Left lung (tissue), 10 donors: ENCODE results near the gene UBE3D. TPM values are rescaled to one million over a fixed set of nuclear protein-coding genes. Genes with fewer than 3 reads are reported as not detected.

ENCODE experiments used
- ATAC-seq: fragments of 200-7000 bp; cut with Tn5 transposase; one replicate; pipeline ENCODE4 v1.9.1; 2020; ENCODE audit warnings: moderate library complexity
- DNase-seq, 4 donors: peaks; one replicate each; pipeline ENCODE4 v3.0.0-alpha.2; 2013 to 2020
- H3K27ac ChIP-seq, 2 donors: fragments of 200-600 bp; sonication (generic) in 1 of 2; one replicate each; pipeline versions ENCODE4 v1.5.0 to v1.8.0; 2020 to 2021
- H3K27me3 ChIP-seq, 2 donors: fragments of 200-600 bp; sonication (generic) in 1 of 2; one replicate each; pipeline versions ENCODE4 v1.5.0 to v1.8.0; 2020 to 2021
- H3K36me3 ChIP-seq, 2 donors: fragments of 200-600 bp; sonication (generic) in 1 of 2; one replicate each; pipeline versions ENCODE4 v1.5.0 to v1.8.0; 2020 to 2021
- H3K4me1 ChIP-seq, 2 donors: fragments of 200-600 bp; one replicate each; pipeline ENCODE4 v1.8.0; 2021
- H3K4me3 ChIP-seq, 2 donors: fragments of 200-600 bp; sonication (generic) in 1 of 2; one replicate each; pipeline versions ENCODE4 v1.5.0 to v1.8.0; 2020 to 2021; ENCODE audit warnings: mild to moderate bottlenecking in 1 of 2
- H3K9me3 ChIP-seq, 2 donors: fragments of 200-600 bp; sonication (generic) in 1 of 2; one replicate each; pipeline versions ENCODE4 v1.5.0 to v1.8.0; 2020 to 2021
- CTCF ChIP-seq, 2 donors: fragments of 200-600 bp; sonication (generic) in 1 of 2; IDR thresholded peaks; one replicate each; pipeline versions ENCODE4 v1.5.0 to v1.8.0; 2021; ENCODE audit warnings: antibody characterized with exemption in 2 of 2
- intact Hi-C, 2 donors: fragments of 100-400 bp; cut with DNase I; formaldehyde crosslinking; loops; one replicate each; pipeline versions ENCODE4 v1.11.2 to v1.14.2; 2022
- polyA plus RNA-seq, 6 donors: library from polyadenylated mRNA; unstranded; fragments of 120-200 nt; gene quantifications; one replicate each; pipeline ENCODE4 v1.2.1, GENCODE V29; 2013; ENCODE audit not compliant: insufficient read length in 6 of 6
- total RNA-seq, 2 donors: library from RNA; stranded (reverse); fragmentation: NEBNext Ultra II Directional; extraction: Animal tissue kit (Norgen Biotek cat#: 25700); gene quantifications; one replicate each; pipeline ENCODE4 v1.2.1, GENCODE V29; 2021
- donor health status: DM: no; HTN: yes; CAD: no.
- donor health status: DM: no; HTN: no; CAD: no.

The UBE3D gene
- total and polyA plus RNA-seq, 8 donors: 4.1 to 10.9 (median 8.9) TPM

GRCh38 chr6:82870582-82871172 is 195.0 kb downstream of the UBE3D start:
- TF ChIP-seq CTCF (IDR thresholded peaks at IDR 0.05): no peak
- DNase-seq (no peak), ATAC-seq (no peak)
- Histone ChIP-seq H3K9me3 (no peaks in the 10 kb centered on the region), H3K27me3 (no peaks in the 10 kb centered on the region), H3K27ac (no peak overlapping the region), H3K4me1 (no peaks in the 10 kb centered on the region), H3K36me3 (no peaks in the 10 kb centered on the region), H3K4me3 (no peak overlapping the region)
- intact Hi-C loops: no loop called here

- H3K9me3 ChIP-seq: no peaks in the 10 kb centered on the region
- intact Hi-C loops: no loop called here
- no peaks in the 10 kb centered on the region for H3K27me3 ChIP-seq
- ATAC-seq (no peak), DNase-seq (no peak)
- no peaks in the 10 kb centered on the region for H3K4me1 ChIP-seq
- H3K4me3 ChIP-seq: no peak overlapping the region
- H3K36me3 ChIP-seq: no peaks in the 10 kb centered on the region
- no peak for TF ChIP-seq CTCF (IDR thresholded peaks at IDR 0.05)
- no peak overlapping the region for H3K27ac ChIP-seq
These were observed 196.1 kb downstream of the UBE3D start for GRCh38 chr6:82869493-82869892.

GRCh38 chr6:82867946-82868345 is 197.7 kb downstream of the UBE3D start:
- DNase-seq: no peak
- TF ChIP-seq CTCF (IDR thresholded peaks at IDR 0.05): no peak
- Histone ChIP-seq H3K27ac (no peak overlapping the region), H3K27me3 (no peaks in the 10 kb centered on the region), H3K4me1 (no peaks in the 10 kb centered on the region), H3K36me3 (no peaks in the 10 kb centered on the region), H3K4me3 (no peak overlapping the region), H3K9me3 (no peaks in the 10 kb centered on the region)
- no peak for ATAC-seq
- intact Hi-C loops: no loop called here

GRCh38 chr6:82866446-82866845 is 199.2 kb downstream of the UBE3D start:
- ATAC-seq (no peak), DNase-seq (no peak)
- H3K27ac ChIP-seq: no peak overlapping the region
- intact Hi-C loops: no loop called here
- no peaks in the 10 kb centered on the region for H3K4me1 ChIP-seq
- no peak overlapping the region for H3K4me3 ChIP-seq
- TF ChIP-seq CTCF (IDR thresholded peaks at IDR 0.05): no peak
- H3K9me3 ChIP-seq: no peaks in the 10 kb centered on the region
- no peaks in the 10 kb centered on the region for H3K36me3 ChIP-seq
- H3K27me3 ChIP-seq: no peaks in the 10 kb centered on the region

GRCh38 chr6:82865461-82865860 is 200.2 kb downstream of the UBE3D start:
- TF ChIP-seq CTCF (IDR thresholded peaks at IDR 0.05): no peak
- intact Hi-C loops: no loop called here
- no peak for DNase-seq
- Histone ChIP-seq H3K27ac (no peak overlapping the region), H3K4me3 (no peak overlapping the region), H3K4me1 (no peaks in the 10 kb centered on the region), H3K9me3 (no peaks in the 10 kb centered on the region), H3K27me3 (no peaks in the 10 kb centered on the region), H3K36me3 (no peaks in the 10 kb centered on the region)
- no peak for ATAC-seq
